COLO829 (cell line): ENCODE measurements around the gene ZNF234.
"Not testable (repeated sequence)": the region's sequence is repeated elsewhere in the genome, so short reads cannot be mapped to it uniquely, and the experiment has no call there.

Source experiments
- DNase-seq: peaks from one replicate; pipeline ENCODE4 v3.0.0; 2012; ENCODE audit warnings: low spot score

The ZNF234 gene

DNA sequence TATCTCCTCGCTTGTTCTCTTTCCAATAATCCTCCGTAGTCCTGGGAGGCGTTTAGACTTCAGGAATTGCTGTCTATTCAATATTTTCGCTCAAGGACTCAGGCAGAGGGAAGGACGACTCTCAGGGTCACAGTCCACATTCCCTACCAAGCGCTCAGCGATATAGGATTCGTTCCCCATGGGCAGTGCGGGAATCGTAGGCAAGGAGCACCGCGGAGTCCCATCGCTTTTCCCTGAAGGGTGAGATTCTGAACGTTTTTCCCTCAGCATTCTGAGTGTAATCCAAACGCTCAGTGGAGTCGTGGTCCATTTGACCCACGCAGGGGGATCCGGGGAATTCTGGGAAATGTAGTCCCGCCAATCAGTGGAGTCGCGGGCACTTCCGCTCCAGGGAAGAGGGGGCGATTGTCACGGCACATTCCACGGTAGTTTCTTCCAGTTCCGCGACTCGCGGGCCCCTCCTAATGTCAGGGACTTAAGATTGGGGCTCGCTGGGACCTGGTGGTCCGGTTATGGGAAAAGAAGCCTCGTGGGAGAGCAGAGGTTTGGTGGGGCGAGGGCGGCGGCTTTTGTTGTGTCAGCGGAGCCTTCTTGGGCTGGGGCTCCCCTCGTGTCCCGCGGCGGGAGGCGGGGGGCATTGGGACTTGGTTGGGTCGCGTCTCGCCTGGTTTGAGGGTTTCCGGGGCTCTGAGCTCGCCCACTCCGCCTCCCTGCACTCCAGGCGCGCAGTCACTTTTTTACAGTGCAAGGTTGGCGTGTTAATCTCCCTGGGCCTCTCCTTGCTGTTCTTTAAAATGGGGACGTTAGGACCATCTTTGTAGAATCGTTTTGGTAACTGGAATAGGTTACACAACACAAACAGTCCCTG is at the start of gene ZNF234:
ZNF234 (plus strand) TSS at position 364 of the 868 bp plus-strand sequence. CDS start 3,079 bp downstream, outside the sequence.
- DNase-seq, result peak; percentile 92

DNA sequence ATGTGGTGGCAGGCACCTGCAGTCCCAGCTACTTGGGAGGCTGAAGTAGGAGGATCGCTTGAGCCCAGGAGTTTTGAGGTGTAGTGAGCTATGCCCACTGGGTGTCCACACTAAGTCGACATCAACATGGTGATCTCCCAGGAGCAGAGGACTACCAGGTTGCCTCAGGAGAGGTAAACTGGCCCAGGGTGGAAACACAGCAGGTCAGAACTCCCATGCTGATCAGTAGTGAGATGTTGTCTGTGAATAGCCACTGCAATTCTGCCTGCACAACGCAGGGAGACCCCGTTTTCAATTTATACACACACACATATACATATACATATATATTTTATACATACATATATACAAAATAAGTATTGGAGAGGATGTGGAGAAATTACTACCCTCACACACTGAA is 49.2 kb upstream of the ZNF234 start:
- DNase-seq, result no peak

GRCh38 chr19:44093931-44094765 is 47.2 kb upstream of the ZNF234 start, which contains the start of gene ZNF224:
ZNF224 (plus strand) TSS chr19:44094361; CDS start chr19:44097874, 3,513 bp downstream.
- peak; percentile 89 for DNase-seq

- DNase-seq, result no peak
Observed at GRCh38 chr19:44107751-44108150, 33.6 kb upstream of the ZNF234 start.

DNA sequence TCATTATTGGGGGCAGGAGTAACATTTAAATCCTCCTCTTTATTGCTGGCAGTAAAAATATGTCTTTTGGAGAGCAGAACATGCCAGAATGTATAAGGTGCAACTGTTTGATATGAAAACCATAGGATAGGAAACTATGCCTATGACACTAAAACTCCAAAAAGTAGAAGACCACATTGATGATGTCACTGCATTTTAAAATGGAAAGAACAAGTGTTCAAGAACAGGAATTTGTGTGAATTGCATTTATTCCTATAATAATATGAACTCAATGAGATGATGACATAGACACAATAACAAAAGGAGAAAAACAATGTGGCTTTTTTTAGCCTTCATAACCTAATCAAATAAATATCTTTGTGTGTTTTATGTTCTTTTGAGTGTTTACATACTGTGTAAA is 31.9 kb upstream of the ZNF234 start:
- DNase-seq, result no peak

- peak; percentile 9 for DNase-seq
Observed at GRCh38 chr19:44111910-44112463, 29.4 kb upstream of the ZNF234 start.

GRCh38 chr19:44112802-44113137 is 28.6 kb upstream of the ZNF234 start:
- DNase-seq, result no peak

DNA sequence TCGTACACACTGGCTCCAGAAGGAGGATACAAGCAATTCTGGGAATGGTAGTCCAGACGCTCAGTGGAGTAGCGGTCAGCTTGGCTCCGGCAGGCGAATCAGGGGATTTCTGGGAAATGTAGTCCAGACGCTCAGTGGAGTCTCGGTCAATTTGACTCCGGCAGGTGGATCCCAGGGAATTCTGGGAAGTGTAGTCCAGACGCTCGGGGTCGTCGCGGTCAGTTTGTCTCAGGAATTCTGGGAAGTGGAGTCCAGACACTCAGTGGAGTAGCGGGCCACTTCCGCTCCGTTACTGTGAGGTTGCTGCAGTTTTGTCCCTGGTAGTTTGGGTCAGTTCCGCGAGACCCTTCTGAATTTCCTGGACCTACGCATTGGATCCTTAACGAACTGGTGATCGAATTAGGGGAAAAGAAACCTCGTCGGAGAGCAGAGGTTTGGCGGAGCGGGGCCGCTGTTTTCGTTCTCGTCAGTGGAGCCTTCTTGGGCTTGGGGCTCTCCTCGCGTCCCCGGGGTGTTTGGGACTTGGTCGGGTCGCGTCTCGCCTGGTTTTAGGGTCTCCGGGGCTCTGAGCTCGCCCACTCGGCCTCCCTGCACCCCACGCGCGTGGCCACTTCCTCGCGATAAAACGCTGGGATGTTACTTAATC is 28.1 kb upstream of the ZNF234 start, which contains the start of gene ZNF225:
ZNF225 (plus strand) TSS at position 262 of the 646 bp plus-strand sequence. CDS start 2,429 bp downstream, outside the sequence.
- DNase-seq, result peak; percentile 88

GRCh38 chr19:44113784-44114390 is 27.5 kb upstream of the ZNF234 start:
- no peak for DNase-seq

- not testable (repeated sequence) for DNase-seq
Observed at GRCh38 chr19:44121162-44121561, 20.2 kb upstream of the ZNF234 start.

DNA sequence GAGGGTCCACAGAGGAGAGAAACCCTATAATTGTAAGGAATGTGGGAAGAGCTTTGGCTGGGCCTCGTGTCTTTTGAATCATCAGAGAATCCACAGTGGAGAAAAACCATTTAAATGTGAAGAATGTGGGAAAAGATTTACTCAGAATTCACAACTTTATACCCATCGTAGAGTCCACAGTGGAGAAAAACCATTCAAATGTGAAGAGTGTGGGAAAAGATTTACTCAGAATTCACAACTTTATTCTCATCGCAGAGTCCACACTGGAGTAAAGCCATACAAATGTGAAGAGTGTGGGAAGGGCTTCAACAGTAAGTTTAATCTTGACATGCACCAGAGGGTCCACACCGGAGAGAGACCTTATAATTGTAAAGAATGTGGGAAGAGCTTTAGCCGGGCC is 9.4 kb upstream of the ZNF234 start:
- DNase-seq, result no peak

DNA sequence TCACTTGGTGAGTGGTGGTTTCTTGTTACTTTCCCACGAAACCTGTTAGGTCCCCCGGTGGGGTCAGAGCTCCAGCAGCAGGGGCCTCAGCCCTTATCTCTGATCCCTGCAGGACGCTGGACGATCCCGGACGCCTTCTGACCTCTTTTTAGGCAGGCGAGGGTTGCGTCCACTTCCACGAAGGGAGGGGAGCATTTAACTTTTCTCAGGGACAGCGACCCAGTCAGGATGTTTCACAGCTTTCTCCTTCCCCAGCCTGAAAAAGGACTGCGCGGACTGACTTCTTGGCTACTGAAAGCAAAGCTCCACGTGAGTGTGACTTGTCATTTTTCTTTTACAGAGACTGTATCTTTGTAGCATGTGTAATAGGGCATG is 692 bp downstream of the ZNF234 start:
- peak; percentile 25 for DNase-seq

GRCh38 chr19:44149776-44150175 is 8.4 kb downstream of the ZNF234 start:
- DNase-seq, result no peak

DNA sequence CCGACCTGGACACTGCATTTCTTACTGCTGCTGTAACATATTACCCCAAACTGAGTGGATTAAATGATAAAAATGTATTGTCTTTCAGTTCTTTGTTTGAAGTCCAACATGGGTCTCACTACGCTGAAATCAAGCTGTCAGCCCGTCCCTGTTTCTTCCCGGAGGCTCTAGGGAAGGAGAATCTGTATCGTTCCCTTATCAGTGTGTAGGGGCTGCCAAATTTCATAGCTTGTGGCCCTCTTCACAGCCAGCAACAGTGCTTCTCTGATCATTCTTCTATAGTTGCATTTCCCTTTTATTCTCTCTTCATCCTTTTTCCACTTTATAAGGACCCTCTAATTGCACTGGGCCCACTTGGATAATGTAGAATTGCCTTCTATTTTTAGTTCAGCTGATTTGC is 10.1 kb downstream of the ZNF234 start:
- no peak for DNase-seq

GRCh38 chr19:44156475-44156874 is 15.1 kb downstream of the ZNF234 start:
- no peak for DNase-seq

GRCh38 chr19:44163789-44164188 is 22.4 kb downstream of the ZNF234 start:
- DNase-seq, result no peak

GRCh38 chr19:44164327-44164672 is 22.9 kb downstream of the ZNF234 start:
- DNase-seq, result no peak

DNA sequence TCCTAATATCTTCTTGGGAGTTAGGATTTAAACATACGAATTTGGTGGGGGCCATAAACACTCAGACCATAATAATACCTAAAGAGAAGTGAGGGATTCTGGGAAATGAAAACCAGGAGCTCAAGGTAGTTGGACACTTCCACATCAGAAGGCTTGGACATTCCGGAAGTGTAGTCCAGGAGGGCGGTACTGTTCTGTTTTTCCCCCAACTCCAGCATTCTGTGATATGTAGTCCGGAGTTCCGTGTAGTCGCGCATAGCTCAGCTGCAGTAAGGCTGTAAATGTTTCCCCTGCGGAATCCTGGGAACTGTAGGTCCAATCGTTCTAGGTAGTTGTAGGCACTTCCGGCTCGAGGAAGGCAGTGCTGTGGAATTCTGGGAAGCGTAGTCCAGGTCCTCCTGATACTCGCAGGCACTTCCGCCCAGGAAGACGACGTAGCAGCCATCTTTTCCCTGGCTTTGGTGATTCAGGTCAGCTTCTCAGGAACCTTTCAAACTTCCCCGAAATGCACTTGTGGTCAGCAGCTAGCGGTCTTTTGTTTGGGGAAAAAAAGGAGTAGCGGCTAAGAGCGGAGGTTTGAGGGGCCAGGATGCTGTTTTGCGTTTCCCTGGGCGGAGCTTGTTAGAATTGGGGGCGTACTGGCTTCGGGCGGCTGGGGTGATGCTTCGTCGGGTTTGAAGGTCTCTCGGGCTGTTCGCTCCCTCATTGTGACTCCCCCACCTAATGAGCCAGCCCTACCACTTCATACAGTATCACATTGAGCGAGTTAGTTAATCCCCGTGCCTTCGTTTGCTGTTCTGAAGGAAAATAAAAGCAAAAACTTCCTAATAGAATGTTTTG is 23.5 kb downstream of the ZNF234 start, which contains the start of gene ZNF226:
ZNF226 (plus strand) TSS at position 428 of the 840 bp plus-strand sequence. CDS start 4,981 bp downstream, outside the sequence.
- peak; percentile 90 for DNase-seq

DNA sequence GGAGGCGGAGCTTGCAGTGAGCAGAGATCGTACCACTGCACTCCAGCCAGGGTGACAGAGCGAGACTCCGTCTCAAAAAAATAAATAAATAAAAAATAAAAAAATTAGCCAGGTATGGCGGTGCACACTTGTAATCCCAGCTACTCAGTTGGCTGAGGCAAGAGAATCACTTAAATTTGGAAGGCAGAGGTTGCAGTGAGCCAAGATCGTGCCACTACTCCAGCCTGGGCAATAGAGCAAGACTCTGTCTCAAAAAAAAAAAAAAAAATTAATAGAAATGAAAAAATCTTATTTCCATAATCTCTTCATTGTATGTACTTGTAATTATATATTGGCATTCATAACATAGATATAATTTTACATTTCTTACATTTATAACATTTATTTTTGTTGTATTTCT is 29.3 kb downstream of the ZNF234 start:
- not testable (repeated sequence) for DNase-seq

DNA sequence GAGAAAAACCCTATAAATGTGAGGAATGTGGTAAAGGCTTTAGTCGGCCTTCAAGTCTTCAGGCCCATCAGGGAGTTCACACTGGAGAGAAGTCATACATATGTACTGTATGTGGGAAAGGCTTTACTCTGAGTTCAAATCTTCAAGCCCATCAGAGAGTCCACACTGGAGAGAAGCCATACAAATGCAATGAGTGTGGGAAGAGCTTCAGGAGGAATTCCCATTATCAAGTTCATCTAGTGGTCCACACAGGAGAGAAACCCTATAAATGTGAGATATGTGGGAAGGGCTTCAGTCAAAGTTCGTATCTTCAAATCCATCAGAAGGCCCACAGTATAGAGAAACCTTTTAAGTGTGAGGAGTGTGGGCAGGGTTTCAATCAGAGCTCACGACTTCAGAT is 35.2 kb downstream of the ZNF234 start:
- DNase-seq, result no peak

- no peak for DNase-seq
Observed at GRCh38 chr19:44180968-44181367, 39.6 kb downstream of the ZNF234 start.
